K562 (cell line): ENCODE results near the gene NKX2-1. TPM values are rescaled to one million over a fixed set of nuclear protein-coding genes. Genes with fewer than 3 reads are reported as not detected.

ENCODE experiments used
- ATAC-seq: fragments of 200-7000 bp; cut with Tn5 transposase; 3 replicates; pipeline ENCODE4 v1.9.1; 2020; ENCODE audit warnings: moderate library complexity
- BruUV-seq: library from RNA; stranded (reverse); fragments of 400-500 nt; replicated peaks from 2 replicates; lab custom pipeline; 2021; lab: Mats Ljungman, UMichigan
- CTCF ChIA-PET: fragments of 300-600 bp; formaldehyde crosslinking; extraction: SDS; loops from one replicate; lab custom pipeline; 2021; ENCODE audit warnings: low intra/inter-chr PET ratio; lab: Yijun Ruan, JAX
- POLR2A ChIA-PET: fragments of 300-600, 350-650 bp; sonication (Branson Sonifier 250); formaldehyde crosslinking; extraction: SDS; loops from one replicate; lab custom pipeline; 2021; ENCODE audit warnings: antibody characterized with exemption, inconsistent platforms; lab: Yijun Ruan, JAX
- DNase-seq, 4 experiments: peaks; one replicate each; pipeline versions ENCODE4 v3.0.0 to v3.0.0-alpha.2; 2011 to 2018; ENCODE audit warnings: low spot score in 3 of 4, mixed read lengths in 3 of 4; ENCODE audit errors: extremely low read depth in 1 of 4
- FAIRE-seq: peaks from 2 replicates; lab custom pipeline; 2011; peaks lifted over from hg19 to GRCh38; lab: Jason Lieb, UNC
- H2AFZ ChIP-seq: 2 replicates; pipeline ENCODE4 v1.6.0; 2011; ENCODE audit warnings: low read depth, low read length, control low read depth, inconsistent platforms
- H3K27ac ChIP-seq: fragments of 200-600 bp; 3 replicates; pipeline ENCODE4 v1.8.0; 2011; ENCODE audit warnings: low read depth, mild to moderate bottlenecking, control low read depth, inconsistent platforms, low read length, moderate library complexity, mixed read lengths; ENCODE audit errors: extremely low read depth
- H3K27me3 ChIP-seq, 2 experiments: fragments of 300-600 bp in 1 of 2; 2 replicates in 1 of 2; 3 replicates in 1 of 2; pipeline versions ENCODE4 v1.6.0 to v1.8.0; 2011; ENCODE audit warnings: inconsistent platforms in 2 of 2, low read length in 2 of 2, mild to moderate bottlenecking in 1 of 2, mixed read lengths in 1 of 2, moderate library complexity in 1 of 2; ENCODE audit not compliant: control insufficient read depth in 2 of 2, insufficient read depth in 2 of 2
- H3K36me3 ChIP-seq: fragments of 300-600 bp; 3 replicates; pipeline ENCODE4 v1.8.0; 2011; ENCODE audit warnings: mild to moderate bottlenecking, low read length, inconsistent platforms; ENCODE audit not compliant: control insufficient read depth, insufficient read depth
- H3K4me1 ChIP-seq, 2 experiments: fragments of 200-600 bp in 1 of 2; replicated peaks in 1 of 2; 2 replicates in 1 of 2; 3 replicates in 1 of 2; pipeline versions ENCODE4 v1.5.1 to v1.8.0; 2011; ENCODE audit warnings: inconsistent platforms in 2 of 2, low read length in 2 of 2, mild to moderate bottlenecking in 1 of 2, mixed read lengths in 1 of 2, moderate library complexity in 1 of 2; ENCODE audit not compliant: control insufficient read depth in 2 of 2, insufficient read depth in 2 of 2
- H3K4me2 ChIP-seq: 2 replicates; pipeline ENCODE4 v1.6.1; 2011; ENCODE audit warnings: low read length, control low read depth, inconsistent platforms, mixed read lengths; ENCODE audit not compliant: insufficient read depth
- H3K4me3 ChIP-seq: fragments of 200-600 bp; sonication (generic), shearing (Covaris generic); 2 replicates; pipeline ENCODE4 v1.5.1; 2016; ENCODE audit warnings: control low read depth, inconsistent platforms
- H3K79me2 ChIP-seq: fragments of 200-600 bp; 3 replicates; pipeline ENCODE4 v1.8.0; 2011; ENCODE audit warnings: low read length, inconsistent platforms; ENCODE audit not compliant: control insufficient read depth, insufficient read depth
- H3K9ac ChIP-seq, 2 experiments: 2 replicates each; pipeline versions ENCODE4 v1.6.0 to v1.6.1; 2011; ENCODE audit warnings: low read depth in 2 of 2, low read length in 2 of 2, control low read depth in 1 of 2, inconsistent platforms in 1 of 2, mild to moderate bottlenecking in 1 of 2, mixed read lengths in 1 of 2; ENCODE audit not compliant: insufficient read depth in 1 of 2
- H3K9me1 ChIP-seq: one replicate; pipeline ENCODE4 v1.6.0; 2011; ENCODE audit warnings: inconsistent platforms, mild to moderate bottlenecking, low read length, moderate library complexity; ENCODE audit not compliant: control insufficient read depth, insufficient read depth
- H3K9me3 ChIP-seq: replicated peaks from 2 replicates; pipeline ENCODE4 v1.5.1; 2011; ENCODE audit warnings: low read depth, low read length, inconsistent platforms; ENCODE audit not compliant: control insufficient read depth, insufficient read depth
- H4K20me1 ChIP-seq: replicated peaks from 2 replicates; pipeline ENCODE4 v1.6.1; 2011; ENCODE audit warnings: low read length, inconsistent platforms, mixed read lengths; ENCODE audit not compliant: control insufficient read depth, insufficient read depth
- ERF ChIP-seq: fragments of 450-650 bp; formaldehyde crosslinking; IDR thresholded peaks from 2 replicates; pipeline ENCODE4 v1.4.0; 2020; ENCODE audit warnings: mild to moderate bottlenecking, mixed read lengths
- ETS1 ChIP-seq: conservative IDR thresholded peaks from 2 replicates; pipeline ENCODE4 v1.6.1; 2011; ENCODE audit warnings: low read depth, mild to moderate bottlenecking, low read length; ENCODE audit not compliant: control insufficient read depth
- FOXJ2 ChIP-seq: fragments of 200-800 bp; sonication (Bioruptor generic); IDR thresholded peaks from 2 replicates; pipeline ENCODE4 v1.6.1; 2016; ENCODE audit warnings: missing genetic modification characterization, missing compliant biosample characterization
- FOXM1 ChIP-seq, 2 experiments: fragments of 450-650 bp in 1 of 2; sonication (generic) in 1 of 2; formaldehyde crosslinking in 1 of 2; IDR thresholded peaks; 2 replicates each; pipeline versions ENCODE4 v1.6.1 to v1.9.0; 2017 to 2022; ENCODE audit warnings: low read depth in 2 of 2, mild to moderate bottlenecking in 2 of 2, missing genetic modification reagents in 1 of 2, moderate library complexity in 1 of 2
- GATAD2B ChIP-seq: fragments of 450-650 bp; IDR thresholded peaks from 2 replicates; pipeline ENCODE4 v1.6.1; 2017; ENCODE audit warnings: mild to moderate bottlenecking, borderline replicate concordance
- GMEB1 ChIP-seq: fragments of 250-450 bp; sonication (Bioruptor Pico); IDR thresholded peaks from 2 replicates; pipeline ENCODE4 v1.4.0; 2020; ENCODE audit warnings: mild to moderate bottlenecking
- HNRNPUL1 ChIP-seq: fragments of 200-400 bp; formaldehyde crosslinking; IDR thresholded peaks from 2 replicates; pipeline ENCODE4 v1.6.1; 2017; ENCODE audit warnings: low read length
- KLF13 ChIP-seq: fragments of 450-650 bp; IDR thresholded peaks from 2 replicates; pipeline ENCODE4 v1.6.1; 2016; ENCODE audit warnings: missing genetic modification characterization, low read depth, mild to moderate bottlenecking, missing compliant biosample characterization, moderate library complexity, borderline replicate concordance
- MTA3 ChIP-seq: fragments of 450-650 bp; formaldehyde crosslinking; IDR thresholded peaks from 2 replicates; pipeline ENCODE4 v1.6.1; 2017; ENCODE audit warnings: mild to moderate bottlenecking, borderline replicate concordance
- POLR2G ChIP-seq: fragments of 200-400 bp; formaldehyde crosslinking; IDR thresholded peaks from 2 replicates; pipeline ENCODE4 v1.6.1; 2017; ENCODE audit warnings: low read depth, mild to moderate bottlenecking, antibody characterized with exemption, low read length, moderate library complexity
- POLR2H ChIP-seq: IDR thresholded peaks from 2 replicates; pipeline ENCODE4 v1.6.1; 2016; ENCODE audit warnings: missing genetic modification characterization, low read depth, mild to moderate bottlenecking, control low read depth, missing compliant biosample characterization, moderate library complexity
- RBM39 ChIP-seq: fragments of 200-400 bp; formaldehyde crosslinking; optimal IDR thresholded peaks from 2 replicates; pipeline ENCODE3; 2018; ENCODE audit warnings: low read depth, low read length
- TBP ChIP-seq: optimal IDR thresholded peaks from 2 replicates; pipeline ENCODE3; 2011; ENCODE audit warnings: low read depth, low read length, improper control_type of control experiment
- WGBS: fragments of 100-300 bp; shearing (Covaris generic); methylation state at CpG from one replicate; pipeline ENCODE4 v1.1.6; 2016; ENCODE audit warnings: low coverage, mixed read lengths; ENCODE audit not compliant: insufficient coverage; ENCODE audit errors: missing lambda C conversion rate; 5-methylcytosine and 5-hydroxymethylcytosine counted together
- in situ Hi-C: fragments of 300-500 bp; cut with MboI; formaldehyde crosslinking; loops from 4 replicates; pipeline ENCODE4 v1.15.0; 2018; ENCODE audit warnings: inconsistent platforms, mixed read lengths
- intact Hi-C: fragments of 100-400 bp; cut with micrococcal nuclease; formaldehyde crosslinking; loops from 2 replicates; pipeline ENCODE4 v1.14.2; 2022
- polyA plus RNA-seq, 8 experiments: library from polyadenylated mRNA; depleted of rRNA in 4 of 8; stranded (reverse) in 5 of 8; unstranded in 3 of 8; fragments of >200 nt; fragmentation: Nextera tagmentation in 2 of 8; fragmentation: Illumina TruSeq in 1 of 8; extraction: Ambion mirVana in 2 of 8; extraction: Trizol in 1 of 8; gene quantifications; 2 replicates each; pipeline versions ENCODE4 v1.2.1 to v1.2.3, GENCODE V29; 2011 to 2014; ENCODE audit warnings: inconsistent platforms in 1 of 8, missing spikeins in 1 of 8
- total RNA-seq, 7 experiments: library from RNA; depleted of rRNA in 6 of 7; stranded (reverse); fragments of >200 nt in 6 of 7; fragmentation: Illumina TruSeq in 2 of 7; extraction: Trizol in 2 of 7; gene quantifications; 2 replicates each; pipeline versions ENCODE4 v1.2.1 to v1.2.3, GENCODE V29; 2011 to 2021; ENCODE audit warnings: low replicate concordance in 1 of 7
- TF ChIP-seq, protein P1 (sequence below): fragments of 250-450 bp; sonication (Bioruptor Pico); IDR thresholded peaks from 2 replicates; pipeline ENCODE4 v1.8.0; 2021; ENCODE audit warnings: moderate library complexity, mild to moderate bottlenecking, inconsistent platforms

The NKX2-1 gene
- total and polyA plus RNA-seq, 9 of the 15 experiments (the other 6 are each of a cell fraction or from before 2014, with no cell fraction given): 0.11 TPM; not detected in 8

DNA sequence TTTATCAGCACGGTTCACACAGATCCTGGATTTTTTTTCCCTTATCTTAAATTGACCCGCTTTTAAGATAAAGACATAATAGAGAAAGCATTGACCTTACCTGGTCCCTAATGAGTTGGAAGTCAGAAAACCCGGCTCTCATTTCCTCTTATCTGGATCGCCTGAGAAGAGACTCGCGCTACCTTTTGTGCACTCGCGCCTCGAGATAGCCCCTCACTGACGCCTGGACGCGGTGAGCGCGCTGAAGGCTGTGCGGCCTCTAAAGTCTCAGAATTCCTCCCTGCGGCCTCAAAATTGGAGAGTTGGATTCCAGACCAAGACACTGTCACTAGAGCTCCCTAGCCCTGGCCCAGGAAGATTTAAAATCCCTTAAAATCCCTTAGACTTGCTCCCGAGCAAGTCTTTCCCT is 7.0 kb downstream of the NKX2-1 start (continued):
- no peak for TF ChIP-seq TBP
- no peak for TF ChIP-seq KLF13 (tag)
- TF ChIP-seq ERF (CRISPR knock-in tag): no peak
- TF ChIP-seq, all 486 proteins: peak for 0

- H3K27me3 ChIP-seq: peaks cover 33 to 60% of the 10 kb centered on the region in 2 experiments
- TF ChIP-seq HNRNPUL1: no peak
- TF ChIP-seq, protein P1, sequence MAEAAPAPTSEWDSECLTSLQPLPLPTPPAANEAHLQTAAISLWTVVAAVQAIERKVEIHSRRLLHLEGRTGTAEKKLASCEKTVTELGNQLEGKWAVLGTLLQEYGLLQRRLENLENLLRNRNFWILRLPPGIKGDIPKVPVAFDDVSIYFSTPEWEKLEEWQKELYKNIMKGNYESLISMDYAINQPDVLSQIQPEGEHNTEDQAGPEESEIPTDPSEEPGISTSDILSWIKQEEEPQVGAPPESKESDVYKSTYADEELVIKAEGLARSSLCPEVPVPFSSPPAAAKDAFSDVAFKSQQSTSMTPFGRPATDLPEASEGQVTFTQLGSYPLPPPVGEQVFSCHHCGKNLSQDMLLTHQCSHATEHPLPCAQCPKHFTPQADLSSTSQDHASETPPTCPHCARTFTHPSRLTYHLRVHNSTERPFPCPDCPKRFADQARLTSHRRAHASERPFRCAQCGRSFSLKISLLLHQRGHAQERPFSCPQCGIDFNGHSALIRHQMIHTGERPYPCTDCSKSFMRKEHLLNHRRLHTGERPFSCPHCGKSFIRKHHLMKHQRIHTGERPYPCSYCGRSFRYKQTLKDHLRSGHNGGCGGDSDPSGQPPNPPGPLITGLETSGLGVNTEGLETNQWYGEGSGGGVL: no peak
- TF ChIP-seq FOXJ2 (tag): no peak
- TF ChIP-seq ETS1: no peak
- TF ChIP-seq GATAD2B: no peak
- no peak for TF ChIP-seq MTA3
- TF ChIP-seq FOXM1 (IDR thresholded peaks at IDR 0.05; ENCODE audit: low read depth): no peak
- no peak for TF ChIP-seq FOXM1 (CRISPR knock-in tag; IDR thresholded peaks at IDR 0.05; ENCODE audit: low read depth)
- no peak for TF ChIP-seq POLR2G
- TF ChIP-seq POLR2H (tag): no peak
- no peak for TF ChIP-seq GMEB1 (CRISPR knock-in tag)
- TF ChIP-seq RBM39: no peak
Observed at GRCh38 chr14:36512585-36513003, 7.4 kb downstream of the NKX2-1 start.

More at GRCh38 chr14:36512585-36513003, 7.4 kb downstream of the NKX2-1 start:
- Histone ChIP-seq H3K9me3 (no peaks in the 10 kb centered on the region), H3K9ac (no peak overlapping the region), H2AFZ (no peak overlapping the region), H3K4me1 (no peaks in the 10 kb centered on the region; a peak in 2 of 5 replicates), H4K20me1 (no peaks in the 10 kb centered on the region), H3K9me1 (no peaks in the 10 kb centered on the region), H3K79me2 (no peaks in the 10 kb centered on the region), H3K27ac (no peak overlapping the region), H3K36me3 (no peaks in the 10 kb centered on the region), H3K4me2 (no peak overlapping the region), H3K4me3 (no peak overlapping the region)
- ATAC-seq: no peak
- no TSS peak for BruUV-seq
- in situ Hi-C loops (no loop called here), intact Hi-C loops (no loop called here)
- no peak for DNase-seq
- POLR2A ChIA-PET: interaction anchor here (1.2 kb wide), 1 partner anchor 446 kb away, joined by 3 read pairs; no protein-coding TSS in a partner anchor
- no peak for FAIRE-seq
- CTCF ChIA-PET: interaction anchor here (0.6 kb wide), 1 partner anchor 443 kb away, joined by 3 read pairs; no protein-coding TSS in a partner anchor
- WGBS: 1% methylated on average over 8 of the region's 9 CpGs
